GM23338 (cell line): ENCODE results near the gene ZNF514. TPM values are rescaled to one million over a fixed set of nuclear protein-coding genes. Genes with fewer than 3 reads are reported as not detected.

Experiments
- ATAC-seq: fragments of 200-7000 bp; cut with Tn5 transposase; 3 replicates; pipeline ENCODE4 v1.9.1; 2020
- DNase-seq: peaks from one replicate; pipeline ENCODE4 v3.0.0-alpha.2; 2015; ENCODE audit warnings: low spot score
- H2AFZ ChIP-seq: fragments of 200-600 bp; sonication (generic); 2 replicates; pipeline ENCODE4 v1.8.0; 2016; ENCODE audit warnings: antibody characterized with exemption, mild to moderate bottlenecking, moderate library complexity
- H3F3A ChIP-seq: fragments of 200-600 bp; sonication (generic); replicated peaks from 2 replicates; pipeline ENCODE4 v1.8.0; 2017; ENCODE audit warnings: antibody characterized with exemption, mixed run types, low read depth
- H3K27ac ChIP-seq: fragments of 200-600 bp; sonication (generic); 2 replicates; pipeline ENCODE4 v1.6.1; 2016; ENCODE audit warnings: low read depth
- H3K27me3 ChIP-seq: fragments of 200-600 bp; sonication (generic); 2 replicates; pipeline ENCODE4 v1.8.0; 2016; ENCODE audit warnings: mild to moderate bottlenecking, mixed run types, moderate library complexity; ENCODE audit not compliant: insufficient read depth
- H3K36me3 ChIP-seq: fragments of 200-600 bp; sonication (generic); 2 replicates; pipeline ENCODE4 v1.8.0; 2016; ENCODE audit warnings: mild to moderate bottlenecking; ENCODE audit not compliant: insufficient read depth
- H3K4me1 ChIP-seq: fragments of 200-600 bp; sonication (generic); 2 replicates; pipeline ENCODE4 v1.8.0; 2016; ENCODE audit warnings: mild to moderate bottlenecking, moderate library complexity; ENCODE audit not compliant: insufficient read depth
- H3K4me2 ChIP-seq: fragments of 200-600 bp; sonication (generic); 2 replicates; pipeline ENCODE4 v1.7.1; 2017; ENCODE audit warnings: mixed run types
- H3K4me3 ChIP-seq: fragments of 200-600 bp; sonication (generic); 2 replicates; pipeline ENCODE4 v1.6.1; 2016; ENCODE audit warnings: mixed run types
- H3K79me2 ChIP-seq: fragments of 200-600 bp; sonication (generic); replicated peaks from 2 replicates; pipeline ENCODE4 v1.8.0; 2017; ENCODE audit warnings: mild to moderate bottlenecking; ENCODE audit not compliant: insufficient read depth
- H3K9me2 ChIP-seq: fragments of 200-600 bp; sonication (generic); 2 replicates; pipeline ENCODE4 v1.8.0; 2017; ENCODE audit not compliant: insufficient read depth
- H4K20me1 ChIP-seq: fragments of 200-600 bp; sonication (generic); replicated peaks from 2 replicates; pipeline ENCODE4 v1.8.0; 2017; ENCODE audit warnings: mild to moderate bottlenecking; ENCODE audit not compliant: insufficient read depth
- H3K27ac Mint-ChIP-seq: 2 replicates; pipeline ENCODE4 v1.8.0; 2020; ENCODE audit warnings: inconsistent platforms, mild to moderate bottlenecking, moderate library complexity, mixed read lengths
- H3K27me3 Mint-ChIP-seq: 3 replicates; pipeline ENCODE4 v1.8.0; 2022; ENCODE audit warnings: low read depth, mild to moderate bottlenecking, moderate library complexity, mixed read lengths, inconsistent platforms; ENCODE audit not compliant: insufficient read depth, poor library complexity
- H3K36me3 Mint-ChIP-seq: 3 replicates; pipeline ENCODE4 v1.8.0; 2021; ENCODE audit warnings: low read depth, mild to moderate bottlenecking, inconsistent platforms, moderate library complexity, mixed read lengths
- H3K4me1 Mint-ChIP-seq: 3 replicates; pipeline ENCODE4 v1.8.0; 2020; ENCODE audit warnings: mild to moderate bottlenecking, inconsistent platforms, mixed read lengths
- H3K4me3 Mint-ChIP-seq: 3 replicates; pipeline ENCODE4 v1.8.0; 2021; ENCODE audit warnings: moderate library complexity, mild to moderate bottlenecking, inconsistent platforms, mixed read lengths
- H3K9me3 Mint-ChIP-seq: 3 replicates; pipeline ENCODE4 v1.8.0; 2020; ENCODE audit warnings: moderate library complexity, mild to moderate bottlenecking, inconsistent platforms, mixed read lengths
- CREB1 ChIP-seq: fragments of 250-450 bp; sonication (Bioruptor Pico); IDR thresholded peaks from 2 replicates; pipeline ENCODE4 v1.5.0; 2020; ENCODE audit warnings: low read depth, mild to moderate bottlenecking, moderate library complexity
- CTCF ChIP-seq, 2 experiments: fragments of 200-600 bp in 1 of 2; sonication (generic) in 1 of 2; conservative IDR thresholded peaks; 2 replicates each; pipeline versions ENCODE4 v1.5.1 to v1.6.1; 2016 to 2017; ENCODE audit warnings: antibody characterized with exemption in 2 of 2, low read depth in 2 of 2, mild to moderate bottlenecking in 2 of 2, moderate library complexity in 1 of 2
- ETS1 ChIP-seq: IDR thresholded peaks from 2 replicates; pipeline ENCODE4 v1.6.1; 2016; ENCODE audit warnings: antibody characterized with exemption
- EZH2 ChIP-seq: fragments of 200-600 bp; sonication (generic); IDR thresholded peaks from one replicate; pipeline ENCODE4 v1.8.0; 2017; ENCODE audit warnings: antibody characterized with exemption, mild to moderate bottlenecking, low read depth; ENCODE audit not compliant: unreplicated experiment
- EZH2phosphoT487 ChIP-seq: fragments of 200-600 bp; sonication (generic); IDR thresholded peaks from one replicate; pipeline ENCODE4 v1.8.1; 2018; ENCODE audit warnings: antibody characterized with exemption; ENCODE audit not compliant: unreplicated experiment
- JUNB ChIP-seq: IDR thresholded peaks from one replicate; pipeline ENCODE4 v1.6.1; 2016; ENCODE audit warnings: antibody characterized with exemption; ENCODE audit not compliant: unreplicated experiment
- NANOG ChIP-seq: IDR thresholded peaks from 2 replicates; pipeline ENCODE4 v1.6.1; 2016; ENCODE audit warnings: antibody characterized with exemption, borderline replicate concordance
- REST ChIP-seq: IDR thresholded peaks from one replicate; pipeline ENCODE4 v1.6.1; 2018; ENCODE audit warnings: antibody characterized with exemption; ENCODE audit not compliant: unreplicated experiment
- STAT1 ChIP-seq: IDR thresholded peaks from one replicate; pipeline ENCODE4 v1.6.1; 2016; ENCODE audit warnings: antibody characterized with exemption; ENCODE audit not compliant: unreplicated experiment
- ZNF114 ChIP-seq: fragments of 250-450 bp; sonication (Bioruptor Pico); IDR thresholded peaks from 2 replicates; pipeline ENCODE4 v1.5.0; 2020; ENCODE audit warnings: mild to moderate bottlenecking, moderate library complexity
- ZNF331 ChIP-seq: fragments of 250-450 bp; sonication (Bioruptor Pico); IDR thresholded peaks from 2 replicates; pipeline ENCODE4 v1.5.0; 2020; ENCODE audit warnings: low read depth, mild to moderate bottlenecking, moderate library complexity
- ZNF462 ChIP-seq: fragments of 250-450 bp; sonication (Bioruptor Pico); IDR thresholded peaks from 2 replicates; pipeline ENCODE4 v1.5.0; 2020; ENCODE audit warnings: mild to moderate bottlenecking, moderate library complexity
- polyA plus RNA-seq: library from polyadenylated mRNA; unstranded; fragments of >200 nt; fragmentation: Nextera tagmentation; extraction: Ambion mirVana; gene quantifications from 2 replicates; pipeline ENCODE4 v1.2.1, GENCODE V29; 2016
- total RNA-seq: library from RNA; depleted of rRNA; stranded (reverse); fragments of >200 nt; shearing (Covaris generic); gene quantifications from 2 replicates; pipeline ENCODE4 v1.2.3, GENCODE V29; 2014

Gene ZNF514
- total and polyA plus RNA-seq, 2 experiments from 2014 or later = 7.2 to 9.3 TPM

GRCh38 chr2:95149397-95149984 lies 10.2 kb downstream of the ZNF514 start:
- H3K4me2 ChIP-seq = no peak overlapping the region
- Mint-ChIP-seq H3K4me3 (no peak overlapping the region), H3K9me3 (peaks cover 88% of the 10 kb centered on the region), H3K4me1 (no peaks in the 10 kb centered on the region), H3K27me3 (peaks cover 3% of the 10 kb centered on the region), H3K36me3 (peaks cover 96% of the 10 kb centered on the region), H3K27ac (no peak overlapping the region)
- TF ChIP-seq STAT1 (no peak), ZNF331 (CRISPR knock-in tag) (no peak), ZNF114 (no peak), ZNF462 (CRISPR knock-in tag) (no peak), EZH2phosphoT487 (no peak), REST (no peak), EZH2 (no peak), CREB1 (CRISPR knock-in tag) (no peak), CTCF (conservative IDR thresholded peaks at IDR 0.05; ENCODE audit: low read depth in 2 of 2) (no peak), ETS1 (no peak), JUNB (no peak), NANOG (no peak)
- no peaks in the 10 kb centered on the region for H3K9me2 ChIP-seq
- H3K4me1 ChIP-seq = no peaks in the 10 kb centered on the region
- ATAC-seq (no peak), DNase-seq (no peak)
- no peaks in the 10 kb centered on the region for H4K20me1 ChIP-seq
- no peak overlapping the region for H2AFZ ChIP-seq
- no peaks in the 10 kb centered on the region for H3F3A ChIP-seq
- no peaks in the 10 kb centered on the region for H3K79me2 ChIP-seq
- no peak overlapping the region for H3K4me3 ChIP-seq
- peaks cover 37% of the 10 kb centered on the region for H3K36me3 ChIP-seq
- no peak overlapping the region for H3K27ac ChIP-seq
- no peaks in the 10 kb centered on the region for H3K27me3 ChIP-seq
